ENCODE data around the gene HEG1. TPM values are rescaled to one million over a fixed set of nuclear protein-coding genes. Genes with fewer than 3 reads are reported as not detected.

HEG1 gene
- total RNA-seq, 4 donors from 2014 or later: 9.8 to 27.1 (median 17.6) TPM

GRCh38 chr3:124923833-124924232 lies 132.0 kb downstream of the HEG1 start:
- in situ Hi-C loops (cut with MboI; ENCODE audit: low sequenced_read_pairs in 4 of 4) (loop anchor here in 2 of 4 donors (10.0 to 25.0 kb wide), 3 partner anchors 241 to 511 kb away; no protein-coding TSS in a partner anchor), intact Hi-C loops (cut with DNase I; ENCODE audit: low total_unique reads) (no loop called here)
- TF ChIP-seq CTCF (IDR thresholded peaks at IDR 0.05 in 4 of 5, conservative IDR thresholded peaks at IDR 0.05 in 1 of 5) (no peak), POLR2A (IDR thresholded peaks at IDR 0.05) (no peak)
- H3K4me3 ChIP-seq: no peak overlapping the region
- H3K4me1 ChIP-seq: no peaks in the 10 kb centered on the region
- DNase-seq (no peak), ATAC-seq (no peak)
- H3K36me3 ChIP-seq: no peaks in the 10 kb centered on the region
- no peak overlapping the region for H3K27ac ChIP-seq
- H3K27me3 ChIP-seq: no peaks in the 10 kb centered on the region
- no peaks in the 10 kb centered on the region for H3K9me3 ChIP-seq

DNA sequence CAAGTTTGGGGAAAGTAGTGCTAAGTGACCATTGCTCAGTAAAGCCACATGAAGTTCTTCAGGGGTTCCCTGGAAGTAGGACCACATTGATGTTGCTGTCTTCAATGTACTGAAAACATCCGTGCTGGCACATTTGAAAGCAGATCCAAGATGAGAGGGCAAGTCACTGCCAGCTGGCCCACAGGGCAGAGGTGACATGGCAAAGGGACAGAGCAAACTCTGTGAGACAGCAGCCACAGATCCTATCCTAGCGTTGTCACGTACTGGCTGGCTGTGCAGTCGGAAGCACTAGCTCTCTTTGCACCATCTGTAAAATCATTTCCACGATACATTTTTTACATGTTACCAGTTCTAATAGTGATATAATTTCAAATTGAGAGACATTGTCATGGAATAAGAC lies 135.1 kb downstream of the HEG1 start:
- Histone ChIP-seq H3K4me3 (no peak overlapping the region), H3K9me3 (no peaks in the 10 kb centered on the region), H3K36me3 (no peaks in the 10 kb centered on the region), H3K27me3 (no peaks in the 10 kb centered on the region), H3K4me1 (no peaks in the 10 kb centered on the region), H3K27ac (no peak overlapping the region)
- in situ Hi-C loops (cut with MboI; ENCODE audit: low sequenced_read_pairs in 4 of 4): loop anchor here in 2 of 4 donors (10.0 to 25.0 kb wide), 3 partner anchors 244 to 514 kb away; no protein-coding TSS in a partner anchor
- DNase-seq (peak; percentile 31 to 52), ATAC-seq (peak; percentile 89 to 93)
- intact Hi-C loops (cut with DNase I; ENCODE audit: low total_unique reads): no loop called here
- TF ChIP-seq POLR2A (IDR thresholded peaks at IDR 0.05) (no peak), CTCF (IDR thresholded peaks at IDR 0.05 in 4 of 5, conservative IDR thresholded peaks at IDR 0.05 in 1 of 5) (no peak)

GRCh38 chr3:124919756-124920155 lies 136.0 kb downstream of the HEG1 start:
- no peaks in the 10 kb centered on the region for H3K9me3 ChIP-seq
- H3K4me1 ChIP-seq: no peaks in the 10 kb centered on the region
- intact Hi-C loops (cut with DNase I; ENCODE audit: low total_unique reads): no loop called here
- ATAC-seq (no peak), DNase-seq (no peak)
- in situ Hi-C loops (cut with MboI; ENCODE audit: low sequenced_read_pairs in 4 of 4): loop anchor here in 2 of 4 donors (10.0 to 25.0 kb wide), 3 partner anchors 245 to 515 kb away; no protein-coding TSS in a partner anchor
- no peaks in the 10 kb centered on the region for H3K36me3 ChIP-seq
- H3K27me3 ChIP-seq: no peaks in the 10 kb centered on the region
- H3K27ac ChIP-seq: no peak overlapping the region
- no peak overlapping the region for H3K4me3 ChIP-seq
- TF ChIP-seq POLR2A (IDR thresholded peaks at IDR 0.05): no peak
- no peak for TF ChIP-seq CTCF (IDR thresholded peaks at IDR 0.05 in 4 of 5, conservative IDR thresholded peaks at IDR 0.05 in 1 of 5)

- intact Hi-C loops (cut with DNase I; ENCODE audit: low total_unique reads) (no loop called here), in situ Hi-C loops (cut with MboI; ENCODE audit: low sequenced_read_pairs in 4 of 4) (loop anchor here in 1 of 4 donors (25.0 kb wide), 1 partner anchor 331 kb away; no protein-coding TSS in a partner anchor)
- Histone ChIP-seq H3K4me1 (no peaks in the 10 kb centered on the region), H3K36me3 (no peaks in the 10 kb centered on the region), H3K9me3 (no peaks in the 10 kb centered on the region), H3K4me3 (no peak overlapping the region), H3K27me3 (no peaks in the 10 kb centered on the region), H3K27ac (no peak overlapping the region)
- TF ChIP-seq POLR2A (IDR thresholded peaks at IDR 0.05) (no peak), CTCF (IDR thresholded peaks at IDR 0.05 in 4 of 5, conservative IDR thresholded peaks at IDR 0.05 in 1 of 5) (no peak)
- DNase-seq (no peak), ATAC-seq (no peak)
These were observed 137.3 kb downstream of the HEG1 start for GRCh38 chr3:124918524-124918923.

Data from gastrocnemius medialis (tissue), 4 donors.